Keratinocyte (primary cell): Measurements from ENCODE around the gene SHMT2.
A peak's percentile ranks its signal among the peaks of the same experiment; 100 is the strongest.

Experiments
- EZH2 ChIP-seq: IDR thresholded peaks from one replicate; pipeline ENCODE4 v1.6.1; 2012; ENCODE audit warnings: inconsistent platforms, mild to moderate bottlenecking, low read length, moderate library complexity
- TF ChIP-seq, protein P1 (sequence below), 3 experiments: IDR thresholded peaks in 1 of 3; conservative IDR thresholded peaks in 1 of 3; optimal IDR thresholded peaks in 1 of 3; 2 replicates in 2 of 3; 3 replicates in 1 of 3; pipeline versions ENCODE3 to v1.5.1; 2011; ENCODE audit warnings: low read length in 3 of 3, mild to moderate bottlenecking in 3 of 3, moderate library complexity in 2 of 3, control low read depth in 1 of 3, inconsistent platforms in 1 of 3; ENCODE audit not compliant: insufficient read depth in 2 of 3; ENCODE audit errors: extremely low read depth in 1 of 3

- TF ChIP-seq EZH2 = no peak
- TF ChIP-seq, protein P1, sequence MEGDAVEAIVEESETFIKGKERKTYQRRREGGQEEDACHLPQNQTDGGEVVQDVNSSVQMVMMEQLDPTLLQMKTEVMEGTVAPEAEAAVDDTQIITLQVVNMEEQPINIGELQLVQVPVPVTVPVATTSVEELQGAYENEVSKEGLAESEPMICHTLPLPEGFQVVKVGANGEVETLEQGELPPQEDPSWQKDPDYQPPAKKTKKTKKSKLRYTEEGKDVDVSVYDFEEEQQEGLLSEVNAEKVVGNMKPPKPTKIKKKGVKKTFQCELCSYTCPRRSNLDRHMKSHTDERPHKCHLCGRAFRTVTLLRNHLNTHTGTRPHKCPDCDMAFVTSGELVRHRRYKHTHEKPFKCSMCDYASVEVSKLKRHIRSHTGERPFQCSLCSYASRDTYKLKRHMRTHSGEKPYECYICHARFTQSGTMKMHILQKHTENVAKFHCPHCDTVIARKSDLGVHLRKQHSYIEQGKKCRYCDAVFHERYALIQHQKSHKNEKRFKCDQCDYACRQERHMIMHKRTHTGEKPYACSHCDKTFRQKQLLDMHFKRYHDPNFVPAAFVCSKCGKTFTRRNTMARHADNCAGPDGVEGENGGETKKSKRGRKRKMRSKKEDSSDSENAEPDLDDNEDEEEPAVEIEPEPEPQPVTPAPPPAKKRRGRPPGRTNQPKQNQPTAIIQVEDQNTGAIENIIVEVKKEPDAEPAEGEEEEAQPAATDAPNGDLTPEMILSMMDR (optimal IDR thresholded peaks at IDR 0.05 in 1 of 3, IDR thresholded peaks at IDR 0.05 in 1 of 3, conservative IDR thresholded peaks at IDR 0.05 in 1 of 3; ENCODE audit: extremely low read depth in 1 of 3, insufficient read depth in 2 of 3, low read length in 3 of 3) = peak in 2 of 3 experiments; percentile 34 to 35
Observed at GRCh38 chr12:57276935-57277563, 47.5 kb downstream of the SHMT2 start.
